Measurements from ENCODE around the gene OR8B8.

- TF ChIP-seq CTCF (IDR thresholded peaks at IDR 0.05) (no peak), POLR2A (IDR thresholded peaks at IDR 0.05) (no peak)
These were observed 3.1 kb downstream of the OR8B8 start for GRCh38 chr11:124442442-124442841.

Data from testis (tissue), 2 donors.